NCI-H146 (cell line): ENCODE data around the gene MANBA.

Source experiments
- DNase-seq: peaks from one replicate; lab custom pipeline; 2025; lab: John Stamatoyannopoulos, UW

Gene MANBA

GRCh38 chr4:102593147-102593546 is 167.6 kb downstream of the MANBA start:
- DNase-seq = no peak

GRCh38 chr4:102592256-102592655 is 168.5 kb downstream of the MANBA start:
- DNase-seq = no peak

- no peak for DNase-seq
Observed at GRCh38 chr4:102589743-102590142, 171.0 kb downstream of the MANBA start.

GRCh38 chr4:102586644-102587021 is 174.1 kb downstream of the MANBA start:
- no peak for DNase-seq

- no peak for DNase-seq
Observed at GRCh38 chr4:102586002-102586643, 174.6 kb downstream of the MANBA start.

GRCh38 chr4:102585329-102585728 is 175.4 kb downstream of the MANBA start:
- DNase-seq = no peak

- DNase-seq = no peak
Observed at GRCh38 chr4:102584091-102584490, 176.7 kb downstream of the MANBA start.
